ENCODE results near the gene FBXL7. TPM values are rescaled to one million over a fixed set of nuclear protein-coding genes. Genes with fewer than 3 reads are reported as not detected.
A peak's percentile ranks its signal among the peaks of the same experiment; 100 is the strongest.

FBXL7 gene
- total RNA-seq, 1 donor, result 11.2 TPM

DNA sequence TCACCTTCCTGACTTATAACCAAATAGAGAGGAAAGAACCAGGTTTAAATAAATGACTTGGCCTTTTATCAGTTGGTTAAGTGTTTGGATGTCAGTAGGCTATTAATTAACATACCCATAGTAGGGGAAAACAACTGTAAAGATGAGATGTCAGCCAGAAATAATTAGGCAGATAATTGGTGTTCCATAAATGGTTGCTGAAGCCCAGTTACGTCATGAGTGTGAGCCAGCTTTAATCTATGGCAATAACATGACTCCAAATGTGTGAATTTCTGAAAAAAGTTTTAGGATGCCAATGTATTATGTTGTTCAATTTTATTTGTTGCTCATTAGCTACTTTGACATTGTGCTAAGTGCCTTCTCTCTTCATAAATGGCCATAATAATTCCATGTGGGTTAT, 180.5 kb downstream of the FBXL7 start:
- TF ChIP-seq, protein P1, sequence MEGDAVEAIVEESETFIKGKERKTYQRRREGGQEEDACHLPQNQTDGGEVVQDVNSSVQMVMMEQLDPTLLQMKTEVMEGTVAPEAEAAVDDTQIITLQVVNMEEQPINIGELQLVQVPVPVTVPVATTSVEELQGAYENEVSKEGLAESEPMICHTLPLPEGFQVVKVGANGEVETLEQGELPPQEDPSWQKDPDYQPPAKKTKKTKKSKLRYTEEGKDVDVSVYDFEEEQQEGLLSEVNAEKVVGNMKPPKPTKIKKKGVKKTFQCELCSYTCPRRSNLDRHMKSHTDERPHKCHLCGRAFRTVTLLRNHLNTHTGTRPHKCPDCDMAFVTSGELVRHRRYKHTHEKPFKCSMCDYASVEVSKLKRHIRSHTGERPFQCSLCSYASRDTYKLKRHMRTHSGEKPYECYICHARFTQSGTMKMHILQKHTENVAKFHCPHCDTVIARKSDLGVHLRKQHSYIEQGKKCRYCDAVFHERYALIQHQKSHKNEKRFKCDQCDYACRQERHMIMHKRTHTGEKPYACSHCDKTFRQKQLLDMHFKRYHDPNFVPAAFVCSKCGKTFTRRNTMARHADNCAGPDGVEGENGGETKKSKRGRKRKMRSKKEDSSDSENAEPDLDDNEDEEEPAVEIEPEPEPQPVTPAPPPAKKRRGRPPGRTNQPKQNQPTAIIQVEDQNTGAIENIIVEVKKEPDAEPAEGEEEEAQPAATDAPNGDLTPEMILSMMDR (IDR thresholded peaks at IDR 0.05; ENCODE audit: insufficient read depth, low read depth, low read length), result no peak
- DNase-seq (ENCODE audit: low read depth), result no peak
- H3K4me3 ChIP-seq (ENCODE audit: low read depth, low read length), result no peak overlapping the region

GRCh38 chr5:15682122-15682521, 182.1 kb downstream of the FBXL7 start:
- no peak overlapping the region for H3K4me3 ChIP-seq (ENCODE audit: low read depth, low read length)
- no peak for DNase-seq (ENCODE audit: low read depth)
- TF ChIP-seq, protein P1 (IDR thresholded peaks at IDR 0.05; ENCODE audit: insufficient read depth, low read depth, low read length), result no peak

DNA sequence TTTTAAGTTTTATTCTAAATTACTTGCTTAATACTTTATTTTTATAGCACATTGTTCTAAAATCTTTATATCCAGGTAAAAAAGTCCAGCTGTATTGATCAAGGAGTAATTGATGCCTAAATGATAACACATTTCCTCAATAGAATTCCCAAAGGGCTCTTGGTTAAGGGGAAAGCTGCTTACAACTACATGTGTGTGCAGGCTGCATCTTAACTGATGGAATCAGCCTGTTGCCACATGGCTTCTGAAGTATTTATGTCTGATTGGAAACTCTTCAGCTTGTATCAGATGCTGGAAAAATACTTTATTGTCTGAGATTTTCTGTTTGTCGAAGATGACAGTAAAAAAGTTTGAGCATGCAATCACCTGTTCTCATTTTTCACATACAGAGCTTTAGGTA, 182.6 kb downstream of the FBXL7 start:
- TF ChIP-seq, protein P1 (IDR thresholded peaks at IDR 0.05; ENCODE audit: insufficient read depth, low read depth, low read length), result no peak

GRCh38 chr5:15683332-15683731, 183.4 kb downstream of the FBXL7 start:
- TF ChIP-seq, protein P1 (IDR thresholded peaks at IDR 0.05; ENCODE audit: insufficient read depth, low read depth, low read length), result peak; percentile 46
- no peak for DNase-seq (ENCODE audit: low read depth)
- no peak overlapping the region for H3K4me3 ChIP-seq (ENCODE audit: low read depth, low read length)

More for the DNA sequence above, 182.6 kb downstream of the FBXL7 start:
- no peak overlapping the region for H3K4me3 ChIP-seq (ENCODE audit: low read depth, low read length)
- no peak for DNase-seq (ENCODE audit: low read depth)

DNA sequence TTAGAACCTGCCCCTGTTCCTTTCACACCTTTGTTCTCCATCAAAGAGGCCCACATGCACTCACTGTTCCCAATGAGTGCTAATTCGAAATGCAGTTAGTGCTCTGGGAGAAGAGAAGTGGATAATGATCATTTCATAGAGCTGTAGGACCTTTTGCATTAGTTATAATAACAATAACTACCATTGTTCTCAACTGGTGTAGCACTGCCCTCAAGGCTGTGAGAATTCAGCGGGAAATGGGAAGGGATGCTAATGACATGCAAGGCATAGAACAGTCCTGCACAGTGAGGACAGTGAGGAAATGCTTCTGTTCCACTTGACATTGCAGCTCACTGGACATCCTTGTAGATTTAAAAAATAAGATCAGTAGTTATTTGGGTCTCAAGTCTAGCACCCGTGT, 187.4 kb downstream of the FBXL7 start:
- H3K4me3 ChIP-seq (ENCODE audit: low read depth, low read length), result no peak overlapping the region
- TF ChIP-seq, protein P1 (IDR thresholded peaks at IDR 0.05; ENCODE audit: insufficient read depth, low read depth, low read length), result no peak
- DNase-seq (ENCODE audit: low read depth), result no peak

DNA sequence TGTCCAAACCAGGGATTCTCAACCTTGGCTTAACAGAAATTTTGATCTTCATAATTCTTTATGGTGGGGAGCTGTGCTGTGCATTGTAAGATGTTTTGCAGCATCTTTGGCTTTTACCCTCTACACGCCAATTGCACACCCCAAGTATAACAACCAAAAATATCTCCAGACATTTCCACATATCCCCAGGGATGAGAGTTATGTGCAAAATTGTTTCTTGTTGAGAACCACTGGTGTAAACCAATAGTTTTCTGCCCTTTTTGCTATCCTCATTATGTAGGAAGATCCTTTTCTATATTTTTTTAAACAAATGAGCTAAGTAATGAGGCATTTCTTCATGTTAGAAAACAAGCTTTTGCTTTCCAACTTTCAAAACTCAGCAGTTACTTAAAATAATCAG, 189.9 kb downstream of the FBXL7 start:
- no peak overlapping the region for H3K4me3 ChIP-seq (ENCODE audit: low read depth, low read length)
- TF ChIP-seq, protein P1 (IDR thresholded peaks at IDR 0.05; ENCODE audit: insufficient read depth, low read depth, low read length), result no peak
- no peak for DNase-seq (ENCODE audit: low read depth)

- TF ChIP-seq, protein P1 (IDR thresholded peaks at IDR 0.05; ENCODE audit: insufficient read depth, low read depth, low read length), result no peak
- peak; percentile 24 for DNase-seq (ENCODE audit: low read depth)
- H3K4me3 ChIP-seq (ENCODE audit: low read depth, low read length), result no peak overlapping the region
Observed at GRCh38 chr5:15690611-15691010, 190.6 kb downstream of the FBXL7 start.

All from fibroblast of villous mesenchyme (primary cell).